HepG2 (cell line): ENCODE data around the gene FAM222A. TPM values are rescaled to one million over a fixed set of nuclear protein-coding genes. Genes with fewer than 3 reads are reported as not detected.

ENCODE experiments used
- CEBPG ChIP-seq: IDR thresholded peaks from 2 replicates; pipeline ENCODE4 v1.6.1; 2016
- FOXP1 ChIP-seq, 2 experiments: fragments of 450-650 bp in 1 of 2; IDR thresholded peaks; 2 replicates each; pipeline ENCODE4 v1.6.1; 2017 to 2018; ENCODE audit warnings: antibody characterized with exemption in 1 of 2
- HDAC2 ChIP-seq: sonication (generic); formaldehyde crosslinking; IDR thresholded peaks from 2 replicates; pipeline ENCODE4 v1.4.0; 2020; ENCODE audit warnings: missing genetic modification reagents
- HOXD1 ChIP-seq: sonication (generic); formaldehyde crosslinking; IDR thresholded peaks from 2 replicates; pipeline ENCODE4 v1.5.0; 2020; ENCODE audit warnings: missing genetic modification reagents
- KMT2A ChIP-seq: sonication (generic); formaldehyde crosslinking; IDR thresholded peaks from 2 replicates; pipeline ENCODE4 v1.4.0; 2020; ENCODE audit warnings: missing genetic modification reagents
- MAFK ChIP-seq, 2 experiments: IDR thresholded peaks in 1 of 2; conservative IDR thresholded peaks in 1 of 2; 2 replicates each; pipeline ENCODE4 v1.6.1; 2011; ENCODE audit warnings: improper control_type of control experiment in 2 of 2, low read length in 2 of 2
- NCOA2 ChIP-seq: sonication (generic); formaldehyde crosslinking; IDR thresholded peaks from 2 replicates; pipeline ENCODE4 v1.8.0; 2022; ENCODE audit warnings: inconsistent platforms
- PLRG1 ChIP-seq: fragments of 450-650 bp; conservative IDR thresholded peaks from 2 replicates; pipeline ENCODE4 v1.6.1; 2016
- SALL2 ChIP-seq: sonication (generic); formaldehyde crosslinking; IDR thresholded peaks from 2 replicates; pipeline ENCODE4 v1.8.1; 2023; ENCODE audit warnings: mild to moderate bottlenecking, missing genetic modification reagents, inconsistent platforms
- TAF1 ChIP-seq: sonication (generic); formaldehyde crosslinking; IDR thresholded peaks from 2 replicates; pipeline ENCODE4 v1.4.0; 2020; ENCODE audit warnings: missing genetic modification reagents
- THYN1 ChIP-seq: sonication (generic); formaldehyde crosslinking; IDR thresholded peaks from 2 replicates; pipeline ENCODE4 v1.8.1; 2023; ENCODE audit warnings: low read depth, mild to moderate bottlenecking, moderate library complexity, missing genetic modification reagents, borderline replicate concordance
- ZNF232 ChIP-seq: sonication (generic); formaldehyde crosslinking; IDR thresholded peaks from 2 replicates; pipeline ENCODE4 v1.4.0; 2020; ENCODE audit warnings: missing genetic modification reagents, borderline replicate concordance
- ZNF296 ChIP-seq: sonication (generic); formaldehyde crosslinking; conservative IDR thresholded peaks from 2 replicates; pipeline ENCODE4 v1.5.0; 2020; ENCODE audit warnings: mild to moderate bottlenecking, missing genetic modification reagents
- ZNF616 ChIP-seq: sonication (generic); formaldehyde crosslinking; IDR thresholded peaks from 2 replicates; pipeline ENCODE4 v1.5.0; 2020; ENCODE audit warnings: low read depth, mild to moderate bottlenecking, missing genetic modification reagents
- ZNF883 ChIP-seq: sonication (generic); formaldehyde crosslinking; IDR thresholded peaks from 2 replicates; pipeline ENCODE4 v1.5.1; 2020; ENCODE audit warnings: mild to moderate bottlenecking, missing genetic modification reagents; ENCODE audit errors: not compliant biosample characterization
- ZZZ3 ChIP-seq: sonication (generic); formaldehyde crosslinking; IDR thresholded peaks from 2 replicates; pipeline ENCODE4 v1.4.0; 2020; ENCODE audit warnings: missing genetic modification reagents, mild to moderate bottlenecking, borderline replicate concordance
- polyA plus RNA-seq, 8 experiments: library from polyadenylated mRNA; depleted of rRNA in 3 of 8; stranded (reverse) in 7 of 8; unstranded in 1 of 8; fragments of >200 nt; fragmentation: Illumina TruSeq in 4 of 8; extraction: Trizol in 4 of 8; gene quantifications; 2 replicates each; pipeline versions ENCODE4 v1.2.1 to v1.2.3, GENCODE V29; 2011 to 2016; ENCODE audit warnings: low read depth in 4 of 8, missing spikeins in 1 of 8, mixed read lengths in 1 of 8; ENCODE audit not compliant: insufficient read depth in 1 of 8
- total RNA-seq, 5 experiments: library from RNA; depleted of rRNA; stranded (reverse); fragments of >200 nt; fragmentation: Illumina TruSeq; extraction: Trizol; gene quantifications; 2 replicates each; pipeline ENCODE4 v1.2.3, GENCODE V29; 2016; ENCODE audit warnings: low read depth in 1 of 5
- TF ChIP-seq, protein P1 (sequence below): sonication (generic); formaldehyde crosslinking; IDR thresholded peaks from 2 replicates; pipeline ENCODE4 v1.5.0; 2020; ENCODE audit warnings: mild to moderate bottlenecking, missing genetic modification reagents
- TF ChIP-seq, protein P2 (sequence below): sonication (generic); formaldehyde crosslinking; IDR thresholded peaks from 2 replicates; pipeline ENCODE4 v1.8.0; 2022; ENCODE audit warnings: mild to moderate bottlenecking, missing genetic modification reagents, moderate library complexity
- TF ChIP-seq, protein P3 (sequence below): sonication (generic); formaldehyde crosslinking; IDR thresholded peaks from 2 replicates; pipeline ENCODE4 v1.4.0; 2020; ENCODE audit warnings: missing genetic modification reagents, borderline replicate concordance
- TF ChIP-seq, protein P4 (sequence below): sonication (generic); formaldehyde crosslinking; IDR thresholded peaks from 2 replicates; pipeline ENCODE4 v1.4.0; 2020; ENCODE audit warnings: low read depth, missing genetic modification reagents

FAM222A gene
- total and polyA plus RNA-seq, 2 of the 13 experiments (the other 11 are each of a cell fraction or from before 2014, with no cell fraction given): 2.7 to 9.6 TPM

DNA sequence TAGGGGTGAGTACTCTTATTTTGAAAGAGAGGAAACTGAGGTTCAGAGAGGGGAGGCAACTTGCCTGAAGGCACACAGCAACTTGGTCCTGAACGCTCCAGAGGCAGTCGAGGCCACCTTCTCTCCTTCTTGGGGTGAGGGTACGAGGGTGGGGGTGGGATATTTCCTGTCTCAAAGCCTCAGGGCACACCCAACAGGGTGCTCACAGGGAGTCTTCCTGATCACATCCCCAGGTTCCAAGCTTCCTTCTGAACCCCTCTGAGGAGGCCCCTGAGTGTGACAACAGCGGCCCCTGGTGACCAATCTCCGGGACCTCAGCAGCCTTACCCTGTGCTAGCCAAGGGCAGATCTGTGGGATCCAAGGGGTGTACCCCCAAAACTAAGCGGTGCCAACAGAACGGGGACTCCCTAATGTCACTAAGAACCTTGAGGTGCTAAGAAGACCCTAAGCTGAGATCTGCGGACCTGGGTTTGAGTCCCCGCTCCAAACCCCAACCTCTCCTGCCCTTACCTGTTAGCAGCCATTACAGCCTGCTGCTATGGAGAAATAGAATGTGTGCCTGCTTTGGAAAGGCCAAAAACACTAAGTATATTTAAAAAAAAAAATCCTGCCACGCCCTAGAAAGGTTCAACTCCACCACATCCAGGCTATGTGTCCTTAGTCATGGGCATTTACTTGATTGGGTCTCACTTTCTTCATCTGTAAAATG, 61.7 kb downstream of the FAM222A start (continued):
- TF ChIP-seq, protein P1, sequence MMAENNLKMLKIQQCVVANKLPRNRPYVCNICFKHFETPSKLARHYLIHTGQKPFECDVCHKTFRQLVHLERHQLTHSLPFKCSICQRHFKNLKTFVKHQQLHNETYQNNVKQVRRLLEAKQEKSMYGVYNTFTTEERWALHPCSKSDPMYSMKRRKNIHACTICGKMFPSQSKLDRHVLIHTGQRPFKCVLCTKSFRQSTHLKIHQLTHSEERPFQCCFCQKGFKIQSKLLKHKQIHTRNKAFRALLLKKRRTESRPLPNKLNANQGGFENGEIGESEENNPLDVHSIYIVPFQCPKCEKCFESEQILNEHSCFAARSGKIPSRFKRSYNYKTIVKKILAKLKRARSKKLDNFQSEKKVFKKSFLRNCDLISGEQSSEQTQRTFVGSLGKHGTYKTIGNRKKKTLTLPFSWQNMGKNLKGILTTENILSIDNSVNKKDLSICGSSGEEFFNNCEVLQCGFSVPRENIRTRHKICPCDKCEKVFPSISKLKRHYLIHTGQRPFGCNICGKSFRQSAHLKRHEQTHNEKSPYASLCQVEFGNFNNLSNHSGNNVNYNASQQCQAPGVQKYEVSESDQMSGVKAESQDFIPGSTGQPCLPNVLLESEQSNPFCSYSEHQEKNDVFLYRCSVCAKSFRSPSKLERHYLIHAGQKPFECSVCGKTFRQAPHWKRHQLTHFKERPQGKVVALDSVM: no peak
- no peak for TF ChIP-seq HOXD1
- no peak for TF ChIP-seq ZNF883 (CRISPR knock-in tag)
- no peak for TF ChIP-seq ZNF232 (CRISPR knock-in tag)
- TF ChIP-seq THYN1 (CRISPR knock-in tag): no peak
- no peak for TF ChIP-seq ZNF296 (CRISPR knock-in tag)
- TF ChIP-seq, protein P2, sequence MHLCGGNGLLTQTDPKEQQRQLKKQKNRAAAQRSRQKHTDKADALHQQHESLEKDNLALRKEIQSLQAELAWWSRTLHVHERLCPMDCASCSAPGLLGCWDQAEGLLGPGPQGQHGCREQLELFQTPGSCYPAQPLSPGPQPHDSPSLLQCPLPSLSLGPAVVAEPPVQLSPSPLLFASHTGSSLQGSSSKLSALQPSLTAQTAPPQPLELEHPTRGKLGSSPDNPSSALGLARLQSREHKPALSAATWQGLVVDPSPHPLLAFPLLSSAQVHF: no peak
- no peak for TF ChIP-seq ZZZ3 (CRISPR knock-in tag)
- TF ChIP-seq HDAC2 (CRISPR knock-in tag): peak; percentile 19; the same call in 1 of the 2 replicates
- no peak for TF ChIP-seq CEBPG (CRISPR knock-in tag)
- TF ChIP-seq MAFK (conservative IDR thresholded peaks at IDR 0.05 in 1 of 2, IDR thresholded peaks at IDR 0.05 in 1 of 2; ENCODE audit: low read length in 2 of 2): no peak
- TF ChIP-seq TAF1 (CRISPR knock-in tag): no peak
- 0 out of 2 replicates have a peak, but pooled peaks have one; percentile 28 for TF ChIP-seq KMT2A (CRISPR knock-in tag)
- TF ChIP-seq PLRG1: no peak
- no peak for TF ChIP-seq ZNF616 (CRISPR knock-in tag)
- TF ChIP-seq, protein P3, sequence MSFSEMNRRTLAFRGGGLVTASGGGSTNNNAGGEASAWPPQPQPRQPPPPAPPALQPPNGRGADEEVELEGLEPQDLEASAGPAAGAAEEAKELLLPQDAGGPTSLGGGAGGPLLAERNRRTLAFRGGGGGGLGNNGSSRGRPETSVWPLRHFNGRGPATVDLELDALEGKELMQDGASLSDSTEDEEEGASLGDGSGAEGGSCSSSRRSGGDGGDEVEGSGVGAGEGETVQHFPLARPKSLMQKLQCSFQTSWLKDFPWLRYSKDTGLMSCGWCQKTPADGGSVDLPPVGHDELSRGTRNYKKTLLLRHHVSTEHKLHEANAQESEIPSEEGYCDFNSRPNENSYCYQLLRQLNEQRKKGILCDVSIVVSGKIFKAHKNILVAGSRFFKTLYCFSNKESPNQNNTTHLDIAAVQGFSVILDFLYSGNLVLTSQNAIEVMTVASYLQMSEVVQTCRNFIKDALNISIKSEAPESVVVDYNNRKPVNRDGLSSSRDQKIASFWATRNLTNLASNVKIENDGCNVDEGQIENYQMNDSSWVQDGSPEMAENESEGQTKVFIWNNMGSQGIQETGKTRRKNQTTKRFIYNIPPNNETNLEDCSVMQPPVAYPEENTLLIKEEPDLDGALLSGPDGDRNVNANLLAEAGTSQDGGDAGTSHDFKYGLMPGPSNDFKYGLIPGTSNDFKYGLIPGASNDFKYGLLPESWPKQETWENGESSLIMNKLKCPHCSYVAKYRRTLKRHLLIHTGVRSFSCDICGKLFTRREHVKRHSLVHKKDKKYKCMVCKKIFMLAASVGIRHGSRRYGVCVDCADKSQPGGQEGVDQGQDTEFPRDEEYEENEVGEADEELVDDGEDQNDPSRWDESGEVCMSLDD: peak; percentile 58; the same call in 1 of the 2 replicates
- TF ChIP-seq, protein P4, sequence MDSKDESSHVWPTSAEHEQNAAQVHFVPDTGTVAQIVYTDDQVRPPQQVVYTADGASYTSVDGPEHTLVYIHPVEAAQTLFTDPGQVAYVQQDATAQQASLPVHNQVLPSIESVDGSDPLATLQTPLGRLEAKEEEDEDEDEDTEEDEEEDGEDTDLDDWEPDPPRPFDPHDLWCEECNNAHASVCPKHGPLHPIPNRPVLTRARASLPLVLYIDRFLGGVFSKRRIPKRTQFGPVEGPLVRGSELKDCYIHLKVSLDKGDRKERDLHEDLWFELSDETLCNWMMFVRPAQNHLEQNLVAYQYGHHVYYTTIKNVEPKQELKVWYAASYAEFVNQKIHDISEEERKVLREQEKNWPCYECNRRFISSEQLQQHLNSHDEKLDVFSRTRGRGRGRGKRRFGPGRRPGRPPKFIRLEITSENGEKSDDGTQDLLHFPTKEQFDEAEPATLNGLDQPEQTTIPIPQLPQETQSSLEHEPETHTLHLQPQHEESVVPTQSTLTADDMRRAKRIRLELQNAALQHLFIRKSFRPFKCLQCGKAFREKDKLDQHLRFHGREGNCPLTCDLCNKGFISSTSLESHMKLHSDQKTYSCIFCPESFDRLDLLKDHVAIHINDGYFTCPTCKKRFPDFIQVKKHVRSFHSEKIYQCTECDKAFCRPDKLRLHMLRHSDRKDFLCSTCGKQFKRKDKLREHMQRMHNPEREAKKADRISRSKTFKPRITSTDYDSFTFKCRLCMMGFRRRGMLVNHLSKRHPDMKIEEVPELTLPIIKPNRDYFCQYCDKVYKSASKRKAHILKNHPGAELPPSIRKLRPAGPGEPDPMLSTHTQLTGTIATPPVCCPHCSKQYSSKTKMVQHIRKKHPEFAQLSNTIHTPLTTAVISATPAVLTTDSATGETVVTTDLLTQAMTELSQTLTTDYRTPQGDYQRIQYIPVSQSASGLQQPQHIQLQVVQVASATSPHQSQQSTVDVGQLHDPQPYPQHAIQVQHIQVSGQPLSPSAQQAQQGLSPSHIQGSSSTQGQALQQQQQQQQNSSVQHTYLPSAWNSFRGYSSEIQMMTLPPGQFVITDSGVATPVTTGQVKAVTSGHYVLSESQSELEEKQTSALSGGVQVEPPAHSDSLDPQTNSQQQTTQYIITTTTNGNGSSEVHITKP (CRISPR knock-in tag): no peak
- no peak for TF ChIP-seq FOXP1 (IDR thresholded peaks at IDR 0.05)
- no peak for TF ChIP-seq FOXP1 (CRISPR knock-in tag; IDR thresholded peaks at IDR 0.05)
- TF ChIP-seq NCOA2: peak; percentile 12; the same call in 1 of the 2 replicates
- TF ChIP-seq SALL2 (CRISPR knock-in tag): no peak
